K562 (cell line): ENCODE data around the gene SDK1. TPM values are rescaled to one million over a fixed set of nuclear protein-coding genes. Genes with fewer than 3 reads are reported as not detected.
"Not testable (repeated sequence)": the region's sequence is repeated elsewhere in the genome, so short reads cannot be mapped to it uniquely, and the experiment has no call there.

Experiments
- ATAC-seq: fragments of 200-7000 bp; cut with Tn5 transposase; 3 replicates; pipeline ENCODE4 v1.9.1; 2020; ENCODE audit warnings: moderate library complexity
- BruUV-seq: library from RNA; stranded (reverse); fragments of 400-500 nt; replicated peaks from 2 replicates; lab custom pipeline; 2021; lab: Mats Ljungman, UMichigan
- CTCF ChIA-PET: fragments of 300-600 bp; formaldehyde crosslinking; extraction: SDS; loops from one replicate; lab custom pipeline; 2021; ENCODE audit warnings: low intra/inter-chr PET ratio; lab: Yijun Ruan, JAX
- POLR2A ChIA-PET: fragments of 300-600, 350-650 bp; sonication (Branson Sonifier 250); formaldehyde crosslinking; extraction: SDS; loops from one replicate; lab custom pipeline; 2021; ENCODE audit warnings: antibody characterized with exemption, inconsistent platforms; lab: Yijun Ruan, JAX
- DNase-seq, 4 experiments: peaks; one replicate each; pipeline versions ENCODE4 v3.0.0 to v3.0.0-alpha.2; 2011 to 2018; ENCODE audit warnings: low spot score in 3 of 4, mixed read lengths in 3 of 4; ENCODE audit errors: extremely low read depth in 1 of 4
- FAIRE-seq: peaks from 2 replicates; lab custom pipeline; 2011; peaks lifted over from hg19 to GRCh38; lab: Jason Lieb, UNC
- H2AFZ ChIP-seq: 2 replicates; pipeline ENCODE4 v1.6.0; 2011; ENCODE audit warnings: low read depth, low read length, control low read depth, inconsistent platforms
- H3K27ac ChIP-seq: fragments of 200-600 bp; 3 replicates; pipeline ENCODE4 v1.8.0; 2011; ENCODE audit warnings: low read depth, mild to moderate bottlenecking, control low read depth, inconsistent platforms, low read length, moderate library complexity, mixed read lengths; ENCODE audit errors: extremely low read depth
- H3K27me3 ChIP-seq, 2 experiments: fragments of 300-600 bp in 1 of 2; 2 replicates in 1 of 2; 3 replicates in 1 of 2; pipeline versions ENCODE4 v1.6.0 to v1.8.0; 2011; ENCODE audit warnings: inconsistent platforms in 2 of 2, low read length in 2 of 2, mild to moderate bottlenecking in 1 of 2, mixed read lengths in 1 of 2, moderate library complexity in 1 of 2; ENCODE audit not compliant: control insufficient read depth in 2 of 2, insufficient read depth in 2 of 2
- H3K36me3 ChIP-seq: fragments of 300-600 bp; 3 replicates; pipeline ENCODE4 v1.8.0; 2011; ENCODE audit warnings: mild to moderate bottlenecking, low read length, inconsistent platforms; ENCODE audit not compliant: control insufficient read depth, insufficient read depth
- H3K4me1 ChIP-seq, 2 experiments: fragments of 200-600 bp in 1 of 2; replicated peaks in 1 of 2; 2 replicates in 1 of 2; 3 replicates in 1 of 2; pipeline versions ENCODE4 v1.5.1 to v1.8.0; 2011; ENCODE audit warnings: inconsistent platforms in 2 of 2, low read length in 2 of 2, mild to moderate bottlenecking in 1 of 2, mixed read lengths in 1 of 2, moderate library complexity in 1 of 2; ENCODE audit not compliant: control insufficient read depth in 2 of 2, insufficient read depth in 2 of 2
- H3K4me2 ChIP-seq: 2 replicates; pipeline ENCODE4 v1.6.1; 2011; ENCODE audit warnings: low read length, control low read depth, inconsistent platforms, mixed read lengths; ENCODE audit not compliant: insufficient read depth
- H3K4me3 ChIP-seq: fragments of 200-600 bp; sonication (generic), shearing (Covaris generic); 2 replicates; pipeline ENCODE4 v1.5.1; 2016; ENCODE audit warnings: control low read depth, inconsistent platforms
- H3K79me2 ChIP-seq: fragments of 200-600 bp; 3 replicates; pipeline ENCODE4 v1.8.0; 2011; ENCODE audit warnings: low read length, inconsistent platforms; ENCODE audit not compliant: control insufficient read depth, insufficient read depth
- H3K9ac ChIP-seq, 2 experiments: 2 replicates each; pipeline versions ENCODE4 v1.6.0 to v1.6.1; 2011; ENCODE audit warnings: low read depth in 2 of 2, low read length in 2 of 2, control low read depth in 1 of 2, inconsistent platforms in 1 of 2, mild to moderate bottlenecking in 1 of 2, mixed read lengths in 1 of 2; ENCODE audit not compliant: insufficient read depth in 1 of 2
- H3K9me1 ChIP-seq: one replicate; pipeline ENCODE4 v1.6.0; 2011; ENCODE audit warnings: inconsistent platforms, mild to moderate bottlenecking, low read length, moderate library complexity; ENCODE audit not compliant: control insufficient read depth, insufficient read depth
- H3K9me3 ChIP-seq: replicated peaks from 2 replicates; pipeline ENCODE4 v1.5.1; 2011; ENCODE audit warnings: low read depth, low read length, inconsistent platforms; ENCODE audit not compliant: control insufficient read depth, insufficient read depth
- H4K20me1 ChIP-seq: replicated peaks from 2 replicates; pipeline ENCODE4 v1.6.1; 2011; ENCODE audit warnings: low read length, inconsistent platforms, mixed read lengths; ENCODE audit not compliant: control insufficient read depth, insufficient read depth
- WGBS: fragments of 100-300 bp; shearing (Covaris generic); methylation state at CpG from one replicate; pipeline ENCODE4 v1.1.6; 2016; ENCODE audit warnings: low coverage, mixed read lengths; ENCODE audit not compliant: insufficient coverage; ENCODE audit errors: missing lambda C conversion rate; 5-methylcytosine and 5-hydroxymethylcytosine counted together
- in situ Hi-C: fragments of 300-500 bp; cut with MboI; formaldehyde crosslinking; loops from 4 replicates; pipeline ENCODE4 v1.15.0; 2018; ENCODE audit warnings: inconsistent platforms, mixed read lengths
- intact Hi-C: fragments of 100-400 bp; cut with micrococcal nuclease; formaldehyde crosslinking; loops from 2 replicates; pipeline ENCODE4 v1.14.2; 2022
- polyA plus RNA-seq, 8 experiments: library from polyadenylated mRNA; depleted of rRNA in 4 of 8; stranded (reverse) in 5 of 8; unstranded in 3 of 8; fragments of >200 nt; fragmentation: Nextera tagmentation in 2 of 8; fragmentation: Illumina TruSeq in 1 of 8; extraction: Ambion mirVana in 2 of 8; extraction: Trizol in 1 of 8; gene quantifications; 2 replicates each; pipeline versions ENCODE4 v1.2.1 to v1.2.3, GENCODE V29; 2011 to 2014; ENCODE audit warnings: inconsistent platforms in 1 of 8, missing spikeins in 1 of 8
- total RNA-seq, 7 experiments: library from RNA; depleted of rRNA in 6 of 7; stranded (reverse); fragments of >200 nt in 6 of 7; fragmentation: Illumina TruSeq in 2 of 7; extraction: Trizol in 2 of 7; gene quantifications; 2 replicates each; pipeline versions ENCODE4 v1.2.1 to v1.2.3, GENCODE V29; 2011 to 2021; ENCODE audit warnings: low replicate concordance in 1 of 7

The SDK1 gene
- total and polyA plus RNA-seq, 9 of the 15 experiments (the other 6 are each of a cell fraction or from before 2014, with no cell fraction given): 0.16 TPM; not detected in 8

- BruUV-seq, intact Hi-C loops, H3K79me2 ChIP-seq, ATAC-seq, H3K4me3 ChIP-seq, H3K27ac ChIP-seq, H4K20me1 ChIP-seq, H2AFZ ChIP-seq, H3K4me2 ChIP-seq, FAIRE-seq, in situ Hi-C loops, H3K9me3 ChIP-seq, DNase-seq, H3K9ac ChIP-seq, H3K4me1 ChIP-seq, H3K36me3 ChIP-seq, H3K9me1 ChIP-seq, CTCF ChIA-PET, POLR2A ChIA-PET: not testable (repeated sequence)
- 8% methylated on average over 22 of the region's 29 CpGs for WGBS
- H3K27me3 ChIP-seq: peaks cover 2 to 12% of the 10 kb centered on the region in 2 experiments; a peak in 3 of 5 replicates
Measured at GRCh38 chr7:4313911-4314310, 1012.9 kb downstream of the SDK1 start.

GRCh38 chr7:4314316-4314715 lies 1013.3 kb downstream of the SDK1 start:
- POLR2A ChIA-PET, H2AFZ ChIP-seq, H3K4me3 ChIP-seq, H4K20me1 ChIP-seq, H3K36me3 ChIP-seq, H3K9me3 ChIP-seq, H3K9ac ChIP-seq, H3K79me2 ChIP-seq, BruUV-seq, H3K27ac ChIP-seq, in situ Hi-C loops, H3K4me2 ChIP-seq, ATAC-seq, H3K9me1 ChIP-seq, CTCF ChIA-PET, H3K4me1 ChIP-seq, H3K27me3 ChIP-seq, intact Hi-C loops, DNase-seq, FAIRE-seq: not testable (repeated sequence)
- WGBS: 2% methylated on average over 14 of the region's 16 CpGs
